Measurements from ENCODE around the gene ABCC6.
"Not testable (repeated sequence)": the region's sequence is repeated elsewhere in the genome, so short reads cannot be mapped to it uniquely, and the experiment has no call there.

Gene ABCC6

GRCh38 chr16:16247439-16247838, 24.1 kb upstream of the ABCC6 start:
- not testable (repeated sequence) for H3K4me2 ChIP-seq, H3K4me1 ChIP-seq, H3K27ac ChIP-seq, H4K20me1 ChIP-seq, H3K9ac ChIP-seq, H3K4me3 ChIP-seq, H3K9me3 ChIP-seq, H3K27me3 ChIP-seq, H3K36me3 ChIP-seq

GRCh38 chr16:16246578-16247262, 23.4 kb upstream of the ABCC6 start:
- not testable (repeated sequence) for H3K27me3 ChIP-seq, H3K4me3 ChIP-seq, H3K4me2 ChIP-seq, H3K9ac ChIP-seq, H3K4me1 ChIP-seq, H4K20me1 ChIP-seq, H3K27ac ChIP-seq, H3K36me3 ChIP-seq, H3K9me3 ChIP-seq

GRCh38 chr16:16243886-16244285, 20.6 kb upstream of the ABCC6 start:
- H3K36me3 ChIP-seq, H3K9me3 ChIP-seq, H3K4me3 ChIP-seq, H3K9ac ChIP-seq, H3K27me3 ChIP-seq, H3K27ac ChIP-seq, H4K20me1 ChIP-seq, H3K4me1 ChIP-seq: not testable (repeated sequence)
- peak overlapping the region; percentile 52 for H3K4me2 ChIP-seq

- H3K9me3 ChIP-seq, H4K20me1 ChIP-seq, H3K9ac ChIP-seq, H3K27me3 ChIP-seq, H3K4me2 ChIP-seq, H3K4me3 ChIP-seq, H3K27ac ChIP-seq, H3K36me3 ChIP-seq: not testable (repeated sequence)
- peaks cover 16% of the 10 kb centered on the region for H3K4me1 ChIP-seq
These were observed 17.4 kb upstream of the ABCC6 start for GRCh38 chr16:16240667-16241066.

- not testable (repeated sequence) for H3K4me2 ChIP-seq, H3K27me3 ChIP-seq, H3K9ac ChIP-seq, H3K27ac ChIP-seq, H3K4me1 ChIP-seq, H3K36me3 ChIP-seq, H3K9me3 ChIP-seq, H3K4me3 ChIP-seq, H4K20me1 ChIP-seq
These were observed 14.4 kb upstream of the ABCC6 start for GRCh38 chr16:16237738-16238137.

- not testable (repeated sequence) for H3K4me3 ChIP-seq, H3K36me3 ChIP-seq, H3K4me1 ChIP-seq, H3K27me3 ChIP-seq, H3K9me3 ChIP-seq, H3K9ac ChIP-seq, H3K27ac ChIP-seq, H4K20me1 ChIP-seq, H3K4me2 ChIP-seq
These were observed 13.8 kb upstream of the ABCC6 start for GRCh38 chr16:16237071-16237470.

- H3K4me1 ChIP-seq, H3K27me3 ChIP-seq, H3K36me3 ChIP-seq, H4K20me1 ChIP-seq, H3K4me2 ChIP-seq, H3K27ac ChIP-seq, H3K9me3 ChIP-seq, H3K9ac ChIP-seq: not testable (repeated sequence)
- peak overlapping the region; percentile 42; the same call in 1 of the 2 replicates for H3K4me3 ChIP-seq
These were observed 9.4 kb upstream of the ABCC6 start for GRCh38 chr16:16232692-16233061.

GRCh38 chr16:16223662-16224241, 458 bp upstream of the ABCC6 start:
- not testable (repeated sequence) for H3K27me3 ChIP-seq, H3K4me1 ChIP-seq, H3K4me3 ChIP-seq, H3K36me3 ChIP-seq, H3K9ac ChIP-seq, H3K4me2 ChIP-seq, H3K27ac ChIP-seq, H4K20me1 ChIP-seq, H3K9me3 ChIP-seq

GRCh38 chr16:16221382-16221781, 1.9 kb downstream of the ABCC6 start:
- not testable (repeated sequence) for H3K36me3 ChIP-seq, H3K4me1 ChIP-seq, H3K9ac ChIP-seq, H3K9me3 ChIP-seq, H3K4me3 ChIP-seq, H4K20me1 ChIP-seq, H3K4me2 ChIP-seq, H3K27me3 ChIP-seq, H3K27ac ChIP-seq

GRCh38 chr16:16220449-16220848, 2.8 kb downstream of the ABCC6 start:
- H3K36me3 ChIP-seq, H3K4me3 ChIP-seq, H4K20me1 ChIP-seq, H3K4me2 ChIP-seq, H3K9me3 ChIP-seq, H3K27ac ChIP-seq, H3K4me1 ChIP-seq, H3K9ac ChIP-seq, H3K27me3 ChIP-seq: not testable (repeated sequence)

- not testable (repeated sequence) for H3K4me3 ChIP-seq, H3K27ac ChIP-seq, H3K9me3 ChIP-seq, H3K36me3 ChIP-seq, H3K4me1 ChIP-seq, H3K9ac ChIP-seq, H3K27me3 ChIP-seq, H3K4me2 ChIP-seq, H4K20me1 ChIP-seq
These were observed 4.5 kb downstream of the ABCC6 start for GRCh38 chr16:16218787-16219186.

- H3K27ac ChIP-seq, H3K36me3 ChIP-seq, H3K4me3 ChIP-seq, H3K9me3 ChIP-seq, H3K4me2 ChIP-seq, H3K4me1 ChIP-seq, H3K9ac ChIP-seq, H4K20me1 ChIP-seq, H3K27me3 ChIP-seq: not testable (repeated sequence)
These were observed 4.9 kb downstream of the ABCC6 start for GRCh38 chr16:16218349-16218748.

GRCh38 chr16:16213863-16214293, 9.4 kb downstream of the ABCC6 start:
- H3K4me1 ChIP-seq, H4K20me1 ChIP-seq, H3K27me3 ChIP-seq, H3K9ac ChIP-seq, H3K36me3 ChIP-seq, H3K4me3 ChIP-seq, H3K4me2 ChIP-seq, H3K9me3 ChIP-seq, H3K27ac ChIP-seq: not testable (repeated sequence)

- not testable (repeated sequence) for H3K4me1 ChIP-seq, H3K9ac ChIP-seq, H3K27ac ChIP-seq, H3K4me2 ChIP-seq, H3K27me3 ChIP-seq, H4K20me1 ChIP-seq, H3K9me3 ChIP-seq, H3K36me3 ChIP-seq, H3K4me3 ChIP-seq
These were observed 11.9 kb downstream of the ABCC6 start for GRCh38 chr16:16211404-16211803.

- H4K20me1 ChIP-seq, H3K9ac ChIP-seq, H3K27ac ChIP-seq, H3K27me3 ChIP-seq, H3K9me3 ChIP-seq, H3K4me1 ChIP-seq, H3K4me3 ChIP-seq, H3K4me2 ChIP-seq, H3K36me3 ChIP-seq: not testable (repeated sequence)
These were observed 14.8 kb downstream of the ABCC6 start for GRCh38 chr16:16208461-16208860.

Data from BLaER1 (cell line).